ENCODE measurements around the gene ADAD2. TPM values are rescaled to one million over a fixed set of nuclear protein-coding genes. Genes with fewer than 3 reads are reported as not detected.
A peak's percentile ranks its signal among the peaks of the same experiment; 100 is the strongest.

The ADAD2 gene
- total RNA-seq, 1 donor from 2014 or later: not detected

GRCh38 chr16:84228256-84228838 lies 37.4 kb downstream of the ADAD2 start:
- H3K9me3 Mint-ChIP-seq: no peaks in the 10 kb centered on the region
- no peak overlapping the region for H3K27ac Mint-ChIP-seq (ENCODE audit: unreplicated experiment)
- H3K4me1 Mint-ChIP-seq: peaks cover 16% of the 10 kb centered on the region
- H3K4me3 Mint-ChIP-seq: no peak overlapping the region
- H3K27me3 Mint-ChIP-seq (ENCODE audit: low read depth): no peaks in the 10 kb centered on the region
- no peak for DNase-seq (ENCODE audit: low read depth, low spot score)
- no peak for TF ChIP-seq CTCF (conservative IDR thresholded peaks at IDR 0.05)
- H3K36me3 Mint-ChIP-seq (ENCODE audit: low read depth): no peaks in the 10 kb centered on the region

- Mint-ChIP-seq H3K9me3 (no peaks in the 10 kb centered on the region), H3K27me3 (ENCODE audit: low read depth) (no peaks in the 10 kb centered on the region), H3K36me3 (ENCODE audit: low read depth) (no peaks in the 10 kb centered on the region), H3K27ac (ENCODE audit: unreplicated experiment) (peak overlapping the region; percentile 8), H3K4me1 (peaks cover 21% of the 10 kb centered on the region), H3K4me3 (no peak overlapping the region)
- no peak for DNase-seq (ENCODE audit: low read depth, low spot score)
- TF ChIP-seq CTCF (conservative IDR thresholded peaks at IDR 0.05): no peak
These were observed 38.5 kb downstream of the ADAD2 start for GRCh38 chr16:84229471-84229870.

GRCh38 chr16:84232060-84232459 lies 41.1 kb downstream of the ADAD2 start:
- Mint-ChIP-seq H3K36me3 (ENCODE audit: low read depth) (no peaks in the 10 kb centered on the region), H3K9me3 (no peaks in the 10 kb centered on the region), H3K4me3 (no peak overlapping the region), H3K4me1 (peaks cover 30% of the 10 kb centered on the region), H3K27ac (ENCODE audit: unreplicated experiment) (no peak overlapping the region), H3K27me3 (ENCODE audit: low read depth) (no peaks in the 10 kb centered on the region)
- no peak for TF ChIP-seq CTCF (conservative IDR thresholded peaks at IDR 0.05)
- no peak for DNase-seq (ENCODE audit: low read depth, low spot score)

- H3K4me1 Mint-ChIP-seq: peaks cover 24% of the 10 kb centered on the region
- H3K27me3 Mint-ChIP-seq (ENCODE audit: low read depth): no peaks in the 10 kb centered on the region
- no peak for TF ChIP-seq CTCF (conservative IDR thresholded peaks at IDR 0.05)
- H3K9me3 Mint-ChIP-seq: no peaks in the 10 kb centered on the region
- no peaks in the 10 kb centered on the region for H3K36me3 Mint-ChIP-seq (ENCODE audit: low read depth)
- H3K4me3 Mint-ChIP-seq: no peak overlapping the region
- H3K27ac Mint-ChIP-seq (ENCODE audit: unreplicated experiment): no peak overlapping the region
- DNase-seq (ENCODE audit: low read depth, low spot score): no peak
These were observed 42.0 kb downstream of the ADAD2 start for GRCh38 chr16:84232969-84233368.

GRCh38 chr16:84233748-84234147 lies 42.8 kb downstream of the ADAD2 start:
- Mint-ChIP-seq H3K4me1 (peaks cover 22% of the 10 kb centered on the region), H3K27me3 (ENCODE audit: low read depth) (no peaks in the 10 kb centered on the region), H3K9me3 (no peaks in the 10 kb centered on the region), H3K27ac (ENCODE audit: unreplicated experiment) (no peak overlapping the region), H3K4me3 (no peak overlapping the region), H3K36me3 (ENCODE audit: low read depth) (no peaks in the 10 kb centered on the region)
- DNase-seq (ENCODE audit: low read depth, low spot score): no peak
- no peak for TF ChIP-seq CTCF (conservative IDR thresholded peaks at IDR 0.05)

Measured in neural crest cell (in vitro differentiated cells).